Fibroblast of the conjunctiva (primary cell): ENCODE results near the gene PANX1.
"Not testable (repeated sequence)": the region's sequence is repeated elsewhere in the genome, so short reads cannot be mapped to it uniquely, and the experiment has no call there.

ENCODE experiments used
- DNase-seq: peaks from one replicate; pipeline ENCODE4 v3.0.0-alpha.2; 2010; ENCODE audit warnings: low read depth

The PANX1 gene

GRCh38 chr11:94128746-94129511 lies at the start of gene PANX1:
Gene PANX1, plus strand, starts transcription at chr11:94128841. Its CDS starts 472 bp downstream, at chr11:94129313.
- DNase-seq = no peak

- DNase-seq = no peak
Measured at GRCh38 chr11:94084164-94084563, 44.5 kb upstream of the PANX1 start.

GRCh38 chr11:94088906-94089305 lies 39.7 kb upstream of the PANX1 start:
- DNase-seq = no peak

GRCh38 chr11:94089341-94089740 lies 39.3 kb upstream of the PANX1 start:
- DNase-seq = no peak

- DNase-seq = no peak
Measured at GRCh38 chr11:94090401-94090800, 38.2 kb upstream of the PANX1 start.

- DNase-seq = no peak
Measured at GRCh38 chr11:94091091-94091490, 37.5 kb upstream of the PANX1 start.

- DNase-seq = no peak
Measured at GRCh38 chr11:94100253-94100652, 28.4 kb upstream of the PANX1 start.

- DNase-seq = no peak
Measured at GRCh38 chr11:94103471-94103870, 25.2 kb upstream of the PANX1 start.

GRCh38 chr11:94104734-94105133 lies 23.9 kb upstream of the PANX1 start:
- DNase-seq = no peak

- no peak for DNase-seq
Measured at GRCh38 chr11:94106716-94107115, 21.9 kb upstream of the PANX1 start.

- no peak for DNase-seq
Measured at GRCh38 chr11:94107363-94107762, 21.3 kb upstream of the PANX1 start.

- DNase-seq = no peak
Measured at GRCh38 chr11:94111241-94111640, 17.4 kb upstream of the PANX1 start.

- no peak for DNase-seq
Measured at GRCh38 chr11:94111660-94112059, 17.0 kb upstream of the PANX1 start.

- DNase-seq = no peak
Measured at GRCh38 chr11:94112206-94112953, 16.3 kb upstream of the PANX1 start.

GRCh38 chr11:94117197-94117574 lies 11.5 kb upstream of the PANX1 start:
- no peak for DNase-seq

- no peak for DNase-seq
Measured at GRCh38 chr11:94117871-94118270, 10.8 kb upstream of the PANX1 start.

GRCh38 chr11:94119676-94120075 lies 9.0 kb upstream of the PANX1 start:
- DNase-seq = not testable (repeated sequence)

- DNase-seq = not testable (repeated sequence)
Measured at GRCh38 chr11:94120516-94120915, 8.1 kb upstream of the PANX1 start.

GRCh38 chr11:94120946-94121345 lies 7.7 kb upstream of the PANX1 start:
- DNase-seq = no peak

- no peak for DNase-seq
Measured at GRCh38 chr11:94125407-94126115, 3.1 kb upstream of the PANX1 start.

- no peak for DNase-seq
Measured at GRCh38 chr11:94127638-94128037, 1.0 kb upstream of the PANX1 start.

- DNase-seq = no peak
Measured at GRCh38 chr11:94128291-94128745, 323 bp upstream of the PANX1 start.
